SK-N-SH treated with all-trans-retinoic acid at 6 μM for 48 hours (cell line): ENCODE measurements around the gene YDJC.

ENCODE experiments used
- CSDC2 ChIP-seq: fragments of 250-450 bp; sonication (Bioruptor Pico); IDR thresholded peaks from 2 replicates; pipeline ENCODE4 v1.5.0; 2020; ENCODE audit warnings: mild to moderate bottlenecking, moderate library complexity
- GLIS3 ChIP-seq: fragments of 250-450 bp; sonication (Bioruptor Pico); IDR thresholded peaks from 2 replicates; pipeline ENCODE4 v1.5.0; 2020; ENCODE audit warnings: mild to moderate bottlenecking, moderate library complexity
- ISL1 ChIP-seq: fragments of 250-450 bp; sonication (Bioruptor Pico); IDR thresholded peaks from 2 replicates; pipeline ENCODE4 v2.1.2; 2022; ENCODE audit warnings: mild to moderate bottlenecking, moderate library complexity
- OSR1 ChIP-seq: fragments of 250-450 bp; sonication (Bioruptor Pico); IDR thresholded peaks from 2 replicates; pipeline ENCODE4 v1.8.0; 2022; ENCODE audit warnings: moderate library complexity, mild to moderate bottlenecking, inconsistent platforms
- PPARA ChIP-seq: fragments of 250-450 bp; sonication (Bioruptor Pico); IDR thresholded peaks from 2 replicates; pipeline ENCODE4 v1.5.0; 2020; ENCODE audit warnings: mild to moderate bottlenecking, borderline replicate concordance
- SNAI2 ChIP-seq: fragments of 250-450 bp; sonication (Bioruptor Pico); IDR thresholded peaks from 2 replicates; pipeline ENCODE4 v1.5.0; 2020; ENCODE audit warnings: mild to moderate bottlenecking, moderate library complexity
- TCF4 ChIP-seq: fragments of 250-450 bp; sonication (Bioruptor Pico); IDR thresholded peaks from 2 replicates; pipeline ENCODE4 v1.8.0; 2021; ENCODE audit warnings: mild to moderate bottlenecking, moderate library complexity, borderline replicate concordance
- ZFP3 ChIP-seq: fragments of 250-450 bp; sonication (Bioruptor Pico); IDR thresholded peaks from 2 replicates; pipeline ENCODE4 v1.5.0; 2020; ENCODE audit warnings: mild to moderate bottlenecking, moderate library complexity
- ZFP30 ChIP-seq: fragments of 450-650 bp; formaldehyde crosslinking; IDR thresholded peaks from 2 replicates; pipeline ENCODE4 v1.5.0; 2022; ENCODE audit warnings: mild to moderate bottlenecking, moderate library complexity
- ZNF565 ChIP-seq: fragments of 450-650 bp; formaldehyde crosslinking; conservative IDR thresholded peaks from 2 replicates; pipeline ENCODE4 v1.5.0; 2020; ENCODE audit warnings: low read depth, mild to moderate bottlenecking, moderate library complexity
- TF ChIP-seq, protein P1 (sequence below): fragments of 250-450 bp; sonication (Bioruptor Pico); IDR thresholded peaks from 2 replicates; pipeline ENCODE4 v1.5.1; 2020; ENCODE audit warnings: low read depth, mild to moderate bottlenecking, moderate library complexity

- TF ChIP-seq ISL1 = no peak
- TF ChIP-seq ZNF565 (CRISPR knock-in tag) = no peak
- no peak for TF ChIP-seq PPARA (CRISPR knock-in tag)
- no peak for TF ChIP-seq ZFP3 (CRISPR knock-in tag)
- TF ChIP-seq SNAI2 (CRISPR knock-in tag) = no peak
- no peak for TF ChIP-seq GLIS3 (CRISPR knock-in tag)
- no peak for TF ChIP-seq ZFP30 (CRISPR knock-in tag)
- no peak for TF ChIP-seq TCF4 (CRISPR knock-in tag)
- TF ChIP-seq, protein P1, sequence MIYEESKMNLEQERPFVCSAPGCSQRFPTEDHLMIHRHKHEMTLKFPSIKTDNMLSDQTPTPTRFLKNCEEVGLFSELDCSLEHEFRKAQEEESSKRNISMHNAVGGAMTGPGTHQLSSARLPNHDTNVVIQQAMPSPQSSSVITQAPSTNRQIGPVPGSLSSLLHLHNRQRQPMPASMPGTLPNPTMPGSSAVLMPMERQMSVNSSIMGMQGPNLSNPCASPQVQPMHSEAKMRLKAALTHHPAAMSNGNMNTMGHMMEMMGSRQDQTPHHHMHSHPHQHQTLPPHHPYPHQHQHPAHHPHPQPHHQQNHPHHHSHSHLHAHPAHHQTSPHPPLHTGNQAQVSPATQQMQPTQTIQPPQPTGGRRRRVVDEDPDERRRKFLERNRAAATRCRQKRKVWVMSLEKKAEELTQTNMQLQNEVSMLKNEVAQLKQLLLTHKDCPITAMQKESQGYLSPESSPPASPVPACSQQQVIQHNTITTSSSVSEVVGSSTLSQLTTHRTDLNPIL (CRISPR knock-in tag) = no peak
- TF ChIP-seq OSR1 (CRISPR knock-in tag) = no peak
- no peak for TF ChIP-seq CSDC2 (CRISPR knock-in tag)
These were observed 4.3 kb upstream of the YDJC start for GRCh38 chr22:21634081-21634480.
